HG03066 (cell line): Measurements from ENCODE around the gene CALCOCO2.
A peak's percentile ranks its signal among the peaks of the same experiment; 100 is the strongest.
"Not testable (repeated sequence)": the region's sequence is repeated elsewhere in the genome, so short reads cannot be mapped to it uniquely, and the experiment has no call there.

Experiments used
- ATAC-seq: cut with Tn5 transposase; IDR thresholded peaks from one replicate; pipeline ENCODE4 v1.9.1; 2021; ENCODE audit warnings: low read depth; ENCODE audit not compliant: unreplicated experiment

CALCOCO2 gene

DNA sequence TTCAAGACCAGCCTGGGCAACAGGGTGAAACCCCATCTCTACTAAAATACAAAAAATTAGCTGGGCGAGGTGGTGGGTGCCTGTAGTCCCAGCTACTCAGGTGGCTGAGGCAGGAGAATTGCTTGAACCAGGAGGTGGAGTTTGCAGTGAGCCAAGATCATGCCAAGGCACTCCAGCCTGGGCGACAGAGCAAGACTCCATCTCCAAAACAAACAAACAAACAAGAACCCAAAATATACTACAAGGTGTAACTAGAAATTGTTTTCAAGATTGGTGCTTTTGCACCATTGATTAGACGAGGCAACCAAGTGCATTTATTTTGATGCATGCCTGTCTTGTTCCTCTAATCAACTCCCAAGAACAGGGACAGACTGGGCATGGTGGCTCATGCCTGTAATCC, 41.6 kb downstream of the CALCOCO2 start:
- ATAC-seq, result not testable (repeated sequence)

DNA sequence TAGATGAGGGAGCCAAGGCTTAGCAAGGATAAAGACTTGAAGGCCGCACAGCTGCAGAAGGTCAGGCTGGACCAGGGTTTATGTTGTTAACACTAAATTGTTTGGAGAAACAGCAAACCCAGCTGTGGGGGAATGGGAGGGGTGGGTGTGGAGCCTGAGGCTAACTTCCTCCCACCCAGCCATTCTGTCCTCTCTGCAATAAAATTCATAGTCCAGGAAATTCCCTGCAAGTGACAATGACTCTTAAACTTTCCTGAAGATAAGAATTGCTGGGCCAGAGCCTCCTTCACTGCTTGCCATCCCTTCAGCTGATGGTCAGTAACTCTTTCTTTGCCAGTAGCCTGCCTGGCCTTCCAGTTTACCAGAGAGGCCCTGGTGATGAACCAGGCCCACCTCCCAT, 42.4 kb downstream of the CALCOCO2 start:
- no peak for ATAC-seq

DNA sequence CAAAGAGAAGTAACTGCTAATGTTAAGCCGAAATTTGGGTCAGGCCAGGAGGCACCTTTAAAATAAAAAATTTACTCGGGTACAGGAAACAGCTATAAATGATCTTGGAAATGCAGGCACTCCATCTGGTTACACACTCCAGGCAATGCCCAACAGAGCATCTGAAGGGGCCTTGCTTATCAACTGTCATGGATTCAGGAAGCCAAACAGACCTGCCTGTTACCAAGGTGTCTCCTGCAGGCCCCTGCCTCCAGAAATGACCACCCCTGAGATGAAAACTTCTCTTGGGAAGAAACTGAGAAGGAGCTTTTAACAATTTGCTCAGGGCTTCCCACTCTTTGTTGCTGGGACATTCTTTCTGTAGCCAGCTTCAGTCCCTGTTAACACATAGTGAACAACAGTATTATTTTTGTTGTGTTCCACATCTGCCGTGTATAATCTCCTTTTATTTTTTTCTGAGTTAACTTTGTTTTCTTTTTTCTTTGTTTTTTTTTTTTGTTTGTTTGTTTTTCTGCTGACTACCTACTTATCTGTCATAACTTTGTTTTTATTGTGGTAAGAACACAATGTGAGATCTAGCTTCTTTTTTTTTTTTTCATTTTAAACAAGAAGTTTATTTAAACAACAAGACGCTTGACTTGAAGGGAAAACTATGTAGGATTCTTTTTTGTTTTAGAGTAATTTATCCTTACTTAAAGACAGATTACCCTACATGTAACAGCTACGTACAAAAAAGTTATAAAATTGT, 43.0 kb downstream of the CALCOCO2 start:
- no peak for ATAC-seq

DNA sequence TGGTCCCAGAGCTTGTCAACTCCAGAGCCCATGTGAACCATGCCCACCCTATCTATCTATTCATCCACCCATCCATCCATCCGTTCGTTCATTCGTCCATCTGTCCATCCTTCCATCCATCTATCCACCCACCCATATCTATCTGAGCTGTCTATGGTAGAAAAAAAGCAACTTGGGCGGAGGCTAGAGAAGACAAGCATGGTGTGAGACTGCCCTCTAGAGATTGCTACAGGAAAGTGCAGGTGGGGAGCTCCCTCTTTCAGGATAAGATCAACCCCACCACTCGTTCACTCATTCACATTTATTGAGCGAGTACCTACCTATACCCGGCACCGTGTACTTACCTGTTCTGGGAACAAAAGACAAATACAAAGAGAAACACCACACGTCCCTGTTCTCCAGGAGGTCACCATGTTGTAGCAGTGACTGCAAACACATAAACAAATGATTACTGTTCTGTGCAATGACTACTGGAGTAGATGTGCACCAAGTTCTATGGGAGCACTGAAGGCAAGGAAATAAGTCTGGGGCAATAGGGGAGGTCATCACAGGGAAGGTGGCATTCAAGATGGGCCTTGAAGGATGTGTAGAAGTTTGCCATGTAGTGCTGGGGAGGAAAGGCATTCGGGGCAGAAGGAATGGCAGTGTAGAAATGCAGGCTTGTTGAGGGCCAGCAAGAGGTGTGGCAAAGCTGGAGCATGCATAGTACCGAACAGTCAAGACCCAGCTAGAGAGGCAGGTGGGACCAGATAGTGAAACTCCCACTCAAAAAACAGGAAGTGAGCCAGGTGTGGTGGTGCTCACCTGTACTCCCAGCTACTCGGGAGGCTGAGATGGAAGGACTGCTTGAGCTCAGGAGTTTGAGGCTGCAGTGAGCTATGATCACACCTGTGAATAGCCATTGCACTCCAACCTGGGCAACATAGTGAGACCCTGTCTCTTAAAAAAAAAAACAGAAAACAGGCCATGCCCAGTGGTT, 48.4 kb downstream of the CALCOCO2 start:
- no peak for ATAC-seq

DNA sequence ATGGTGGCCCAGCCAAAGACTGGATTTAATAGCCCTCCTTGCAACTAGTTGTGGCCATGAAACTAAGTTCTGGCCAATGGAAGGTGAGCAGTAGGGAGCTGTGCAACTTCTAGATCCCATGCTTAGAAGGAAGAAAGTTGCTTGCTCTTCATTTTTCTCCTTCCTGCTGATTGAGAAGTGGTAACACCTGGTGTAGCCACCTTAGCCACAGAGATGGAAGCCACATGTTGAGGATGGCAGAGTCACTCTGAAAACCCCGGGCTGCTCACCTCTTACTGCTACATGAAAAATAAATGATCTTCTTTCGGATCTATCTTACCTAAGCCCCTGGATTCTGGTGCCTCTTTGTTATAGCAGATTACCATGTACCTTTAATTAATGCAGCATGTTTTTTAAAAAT, 51.4 kb downstream of the CALCOCO2 start:
- no peak for ATAC-seq

DNA sequence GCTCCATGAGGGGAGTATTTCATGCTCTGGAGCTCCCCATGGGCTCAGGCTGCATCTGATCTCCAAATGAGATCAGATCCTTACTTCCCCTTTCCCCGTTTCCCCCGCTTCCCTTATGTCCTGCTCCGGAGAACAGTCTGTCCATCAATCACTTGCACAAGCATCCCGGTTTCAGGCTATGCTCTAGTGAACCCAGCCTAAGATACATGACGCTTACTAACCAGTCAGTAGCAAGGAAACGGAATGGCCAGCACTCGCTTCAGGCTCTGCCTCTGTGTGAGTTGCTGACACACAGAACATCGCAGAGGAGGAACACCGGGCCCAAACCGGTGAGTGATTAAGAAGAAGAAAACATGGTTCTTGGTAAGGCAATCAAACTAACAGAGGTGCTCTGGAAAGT, 52.3 kb downstream of the CALCOCO2 start:
- ATAC-seq, result no peak

DNA sequence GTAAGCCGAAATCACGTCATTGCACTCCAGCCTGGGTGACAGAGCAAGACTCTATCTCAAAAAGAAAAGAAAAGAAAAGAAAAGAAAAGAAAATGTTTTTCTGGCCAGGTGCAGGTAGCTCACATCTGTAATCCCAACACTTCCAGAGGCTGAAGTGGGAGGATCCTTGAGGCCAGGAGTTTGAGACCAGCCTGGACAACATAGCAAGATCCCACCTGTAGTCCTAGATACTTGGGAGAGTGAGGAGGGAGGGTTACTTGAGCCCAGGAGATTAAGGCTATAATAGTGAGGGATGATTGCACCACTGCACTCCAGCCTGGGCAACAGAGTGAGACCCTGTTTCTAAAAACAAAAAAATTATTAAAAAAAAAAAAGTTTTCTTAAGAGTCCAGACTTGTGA, 59.3 kb downstream of the CALCOCO2 start:
- no peak for ATAC-seq

DNA sequence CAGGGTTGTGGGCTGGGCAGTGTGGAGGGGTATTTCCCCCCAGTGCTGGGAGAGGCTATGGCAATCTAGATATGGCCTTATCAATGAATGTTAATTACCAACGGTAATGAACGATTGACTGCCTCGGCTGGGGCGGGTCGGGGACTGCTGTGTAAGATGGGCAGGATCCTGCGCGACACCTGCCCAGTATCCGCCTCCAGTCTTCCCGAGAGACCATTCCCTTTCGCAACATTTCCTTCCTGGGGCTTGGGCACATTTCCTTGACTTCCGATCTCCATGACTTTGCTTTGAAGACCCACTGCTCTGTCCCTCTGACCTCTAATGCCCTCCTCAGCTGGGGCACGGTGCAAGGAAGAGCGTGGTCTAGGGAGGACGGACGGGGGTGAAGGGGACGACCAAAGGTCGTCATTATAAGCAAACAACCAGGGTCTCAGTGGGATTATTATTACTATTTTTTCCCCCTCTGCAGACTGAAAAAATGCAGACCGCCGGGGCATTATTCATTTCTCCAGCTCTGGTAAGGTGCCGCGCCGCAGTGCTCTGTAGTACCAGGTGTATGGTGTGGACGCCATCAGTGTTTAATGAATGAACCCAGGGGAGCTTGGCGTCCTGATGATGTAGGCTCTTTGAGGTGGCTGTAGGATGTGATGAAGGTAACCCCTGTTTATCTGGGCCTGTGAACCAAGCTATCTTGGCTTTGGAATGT, 62.3 kb downstream of the CALCOCO2 start:
- no peak for ATAC-seq

DNA sequence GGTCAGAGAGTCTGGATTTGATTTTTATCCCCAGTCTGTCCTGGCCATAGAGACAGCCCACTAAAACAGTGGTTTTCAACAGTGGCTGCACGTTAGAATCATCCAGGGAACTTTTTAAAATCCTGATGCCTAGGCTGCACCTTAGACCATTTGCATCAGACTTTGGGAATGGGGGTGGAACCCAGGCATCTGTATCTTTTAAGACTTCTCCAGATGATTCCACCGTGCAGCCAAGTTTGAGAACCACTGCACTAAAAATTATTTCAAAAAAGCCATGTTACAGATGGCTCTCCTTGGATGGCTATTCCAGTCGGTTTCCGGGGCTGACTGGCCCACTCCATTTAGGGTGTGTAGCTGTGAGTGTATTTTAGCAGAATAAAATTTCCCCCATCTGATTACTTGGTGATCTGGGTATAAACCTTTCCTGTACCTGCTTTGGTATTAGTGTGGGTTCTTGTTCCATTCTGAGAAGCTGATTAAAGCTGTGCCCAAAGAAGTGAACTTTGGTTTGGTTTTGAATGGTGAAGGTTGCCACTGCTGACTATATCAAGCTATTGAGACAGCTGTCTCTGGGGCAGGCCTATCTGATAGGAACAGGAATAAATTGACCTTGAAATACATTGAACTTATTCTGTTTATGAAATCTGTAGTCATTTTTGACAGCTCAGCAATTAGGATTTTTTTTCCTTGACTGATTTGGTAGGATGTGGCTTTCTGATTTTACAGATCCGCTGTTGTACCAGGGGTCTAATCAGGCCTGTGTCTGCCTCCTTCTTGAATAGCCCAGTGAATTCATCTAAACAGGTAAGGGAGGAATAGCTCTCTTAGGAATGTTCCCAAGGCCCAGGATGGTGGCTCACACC, 63.0 kb downstream of the CALCOCO2 start:
- no peak for ATAC-seq

DNA sequence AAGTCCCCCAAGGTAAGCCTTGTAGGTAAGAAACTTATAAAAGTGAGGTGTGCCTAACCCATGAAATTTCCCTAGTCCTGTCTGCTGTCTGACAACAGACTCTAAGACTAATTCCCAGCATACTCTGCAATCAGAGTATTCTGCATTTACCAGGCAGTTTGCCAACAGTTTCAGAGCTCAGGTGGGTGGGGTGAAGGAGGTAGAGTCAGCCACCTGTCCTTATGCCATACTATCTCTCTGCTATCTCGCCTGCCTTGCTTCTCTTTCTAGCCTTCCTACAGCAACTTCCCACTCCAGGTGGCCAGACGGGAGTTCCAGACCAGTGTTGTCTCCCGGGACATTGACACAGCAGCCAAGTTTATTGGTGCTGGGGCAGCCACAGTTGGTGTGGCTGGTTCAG, 64.1 kb downstream of the CALCOCO2 start:
- no peak for ATAC-seq

DNA sequence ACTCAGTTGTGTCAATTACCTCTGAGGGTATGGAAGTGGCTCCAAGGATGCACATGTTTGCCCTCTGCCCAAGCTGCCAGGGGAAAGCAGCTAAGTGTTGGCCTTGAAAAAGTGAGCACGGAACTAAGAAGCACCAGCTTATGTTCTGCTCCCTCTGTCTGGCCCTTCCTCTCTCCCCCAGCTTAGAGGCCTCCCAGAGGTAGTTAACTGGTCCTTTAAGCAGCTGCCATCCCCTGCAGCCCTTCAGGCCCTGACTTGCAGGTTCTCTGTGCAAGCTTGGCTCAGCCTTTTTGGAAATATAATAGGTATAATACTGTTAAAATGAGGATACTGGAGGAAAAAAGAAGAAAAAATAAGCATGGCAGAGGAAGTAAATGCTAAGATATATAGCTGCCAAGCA, 70.4 kb downstream of the CALCOCO2 start:
- no peak for ATAC-seq

DNA sequence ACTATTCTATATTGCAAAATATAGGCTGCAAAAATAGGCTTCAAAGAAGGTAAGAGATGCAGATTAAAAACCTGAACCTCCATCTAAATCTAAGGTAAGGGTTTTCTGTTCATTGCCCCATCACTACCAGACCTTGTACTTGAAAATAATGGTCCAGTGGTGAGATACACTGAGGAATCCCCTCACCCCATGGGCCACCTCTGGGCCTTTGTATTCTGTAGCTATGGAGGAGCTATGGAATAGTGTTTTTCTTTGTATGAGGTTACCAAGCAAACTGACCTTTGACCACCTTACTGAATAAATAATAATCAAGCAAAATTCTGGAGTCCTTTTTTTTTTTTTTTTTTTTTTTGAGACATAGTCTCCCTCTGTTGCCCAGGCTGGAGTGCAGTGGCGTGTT, 72.6 kb downstream of the CALCOCO2 start:
- no peak for ATAC-seq

DNA sequence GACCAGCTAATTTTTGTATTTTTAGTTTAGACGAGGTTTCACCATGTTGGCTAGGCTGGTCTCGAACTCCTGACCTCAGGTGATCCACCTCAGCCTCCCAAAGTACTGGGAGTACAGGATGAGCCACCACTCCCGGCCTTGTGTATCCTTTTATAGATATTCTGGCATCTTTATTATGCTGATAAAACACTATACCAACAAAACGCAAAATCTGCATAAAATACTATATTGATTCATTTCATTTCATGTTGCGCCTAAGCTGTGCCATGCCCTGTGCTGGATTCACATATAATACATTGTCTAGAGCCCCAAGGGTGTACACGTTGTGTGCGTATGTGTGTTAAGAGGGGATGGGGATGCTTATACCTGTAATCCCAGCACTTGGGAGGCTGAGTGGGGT, 73.6 kb downstream of the CALCOCO2 start:
- no peak for ATAC-seq

DNA sequence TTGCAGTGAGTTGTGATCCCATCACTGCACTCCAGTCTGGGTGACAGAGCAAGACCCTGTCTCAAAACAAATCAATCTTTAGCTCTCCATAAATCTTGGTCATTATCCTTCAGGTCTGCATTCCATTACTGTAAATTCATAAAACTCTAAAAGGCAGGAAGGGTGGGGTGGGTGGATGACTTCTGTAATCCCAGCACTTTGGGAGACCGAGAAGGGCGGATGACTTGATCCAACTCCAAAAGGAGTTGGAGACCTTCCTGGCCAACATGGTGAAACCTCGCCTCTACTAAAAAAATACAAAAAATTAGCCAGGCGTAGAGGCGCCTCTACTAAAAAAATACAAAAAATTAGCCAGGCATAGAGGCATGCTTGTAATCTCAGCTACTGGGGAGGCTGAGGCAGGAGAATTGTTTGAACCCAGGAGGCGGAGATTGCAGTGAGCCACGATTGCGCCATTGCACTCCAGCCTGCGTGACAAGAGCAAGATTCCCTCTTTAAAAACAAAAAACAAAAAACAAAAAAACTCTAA, 75.2 kb downstream of the CALCOCO2 start:
- ATAC-seq, result no peak

DNA sequence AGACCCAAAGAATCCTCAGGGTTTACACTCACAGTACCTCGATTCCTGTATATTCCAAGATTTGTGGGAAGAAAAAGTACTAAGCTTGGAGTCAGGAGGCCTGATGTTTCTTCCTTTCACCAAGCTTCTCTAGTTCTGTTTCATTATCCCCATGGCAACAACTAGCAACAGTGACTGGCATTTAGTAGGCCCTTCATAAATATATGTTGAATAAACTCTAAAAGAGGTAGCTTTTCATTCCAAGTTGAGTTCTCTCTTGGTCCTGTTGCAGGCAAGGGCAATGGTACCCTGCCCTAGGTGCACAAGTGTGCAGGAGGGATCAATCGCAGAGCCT, 76.8 kb downstream of the CALCOCO2 start:
- no peak for ATAC-seq

DNA sequence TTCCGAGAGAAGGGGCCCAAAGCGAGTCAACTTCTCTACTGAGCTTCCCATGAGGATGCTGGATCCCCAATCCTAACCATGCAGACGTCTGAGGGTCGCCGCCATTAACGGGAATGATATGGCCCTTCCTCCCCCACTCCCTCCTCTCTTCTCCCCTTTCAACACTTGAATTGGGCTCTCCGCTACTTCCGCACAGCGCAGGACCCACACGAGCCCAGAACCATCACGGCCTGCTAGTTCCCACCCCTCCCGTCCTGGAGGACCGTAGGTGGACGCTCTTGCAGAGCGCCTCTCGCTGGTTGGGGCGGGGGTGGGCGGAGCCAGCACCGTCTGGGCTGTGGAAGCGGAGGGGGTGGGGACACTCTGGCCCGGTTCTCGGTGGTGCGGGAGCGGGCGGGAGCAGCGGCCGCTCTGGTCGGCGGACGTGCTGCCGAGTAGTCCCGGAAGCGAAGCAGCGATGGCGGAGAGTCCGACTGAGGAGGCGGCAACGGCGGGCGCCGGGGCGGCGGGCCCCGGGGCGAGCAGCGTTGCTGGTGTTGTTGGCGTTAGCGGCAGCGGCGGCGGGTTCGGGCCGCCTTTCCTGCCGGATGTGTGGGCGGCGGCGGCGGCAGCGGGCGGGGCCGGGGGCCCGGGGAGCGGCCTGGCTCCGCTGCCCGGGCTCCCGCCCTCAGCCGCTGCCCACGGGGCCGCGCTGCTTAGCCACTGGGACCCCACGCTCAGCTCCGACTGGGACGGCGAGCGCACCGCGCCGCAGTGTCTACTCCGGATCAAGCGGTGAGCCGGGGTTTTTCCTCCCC, 77.4 kb downstream of the CALCOCO2 start, which contains the start of gene UBE2Z:
Gene UBE2Z (plus strand): TSS at position 361 of the 797 bp plus-strand sequence. CDS start 97 bp downstream, at position 458.
- ATAC-seq, result peak; percentile 69

DNA sequence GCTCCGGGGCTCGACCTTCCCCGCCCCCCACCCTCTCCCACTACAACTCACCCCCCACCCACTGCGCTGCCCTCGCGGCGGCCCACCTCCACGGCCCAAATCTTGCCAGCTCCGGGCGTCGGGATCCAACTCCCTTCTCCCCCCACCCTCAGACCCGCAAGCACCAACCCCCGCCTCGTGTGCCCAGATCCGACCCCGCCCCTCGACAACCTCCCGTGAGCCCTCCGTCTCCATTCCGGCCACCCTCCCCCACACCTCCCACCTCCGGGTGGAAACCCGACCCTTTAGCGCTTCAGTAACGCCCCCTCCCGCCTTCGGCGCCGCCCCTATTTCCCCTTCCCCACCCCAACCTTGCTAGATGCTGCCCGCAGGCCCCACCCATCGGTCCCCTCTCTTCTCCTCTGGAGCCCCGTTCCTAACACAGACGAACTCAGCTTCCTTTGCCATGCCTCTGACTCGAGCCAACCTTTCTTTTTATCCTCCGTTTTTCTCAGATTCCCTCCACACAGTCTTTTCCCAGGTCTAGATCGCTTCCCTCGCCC, 78.1 kb downstream of the CALCOCO2 start:
- ATAC-seq, result peak; percentile 36

DNA sequence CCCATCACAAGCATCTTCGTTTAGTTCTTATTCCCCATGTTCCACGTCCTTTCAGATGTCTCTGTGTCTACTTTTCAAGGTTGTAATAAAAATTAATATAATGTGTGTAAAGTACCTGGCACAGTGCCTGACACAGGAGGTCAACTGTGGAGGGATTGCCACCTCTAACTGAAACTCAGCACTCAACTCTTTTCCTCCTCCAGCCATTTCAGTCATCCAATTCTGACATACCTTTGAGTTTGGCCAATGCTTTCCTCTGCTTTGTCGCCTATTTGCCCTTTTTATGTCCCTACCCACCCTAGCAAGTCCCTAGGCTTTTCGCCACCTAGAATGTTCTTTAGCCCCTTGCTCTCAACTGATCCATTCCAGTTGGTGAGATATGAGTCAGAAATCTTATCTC, 78.9 kb downstream of the CALCOCO2 start:
- ATAC-seq, result no peak

DNA sequence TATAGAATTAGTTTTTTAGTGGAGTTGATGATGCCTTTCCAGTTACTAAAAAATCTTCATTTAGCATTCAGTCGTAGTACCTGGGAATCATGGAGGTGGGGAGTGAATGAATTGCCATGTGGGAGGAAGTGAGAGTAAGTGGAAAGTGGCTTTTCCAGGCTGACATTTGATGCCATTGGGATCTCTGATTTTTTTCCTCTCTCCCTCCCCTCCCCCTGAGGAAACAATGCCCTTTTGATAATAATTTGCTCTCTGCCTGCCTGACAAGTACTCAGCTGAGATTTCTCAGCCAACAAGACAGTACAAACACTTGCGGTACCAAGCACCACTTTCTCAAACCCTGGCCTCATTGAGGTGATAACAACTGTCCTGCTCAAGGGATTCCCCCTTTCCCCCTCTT, 79.5 kb downstream of the CALCOCO2 start:
- ATAC-seq, result no peak
